ENCODE results near the gene EXOC4.

The EXOC4 gene

DNA sequence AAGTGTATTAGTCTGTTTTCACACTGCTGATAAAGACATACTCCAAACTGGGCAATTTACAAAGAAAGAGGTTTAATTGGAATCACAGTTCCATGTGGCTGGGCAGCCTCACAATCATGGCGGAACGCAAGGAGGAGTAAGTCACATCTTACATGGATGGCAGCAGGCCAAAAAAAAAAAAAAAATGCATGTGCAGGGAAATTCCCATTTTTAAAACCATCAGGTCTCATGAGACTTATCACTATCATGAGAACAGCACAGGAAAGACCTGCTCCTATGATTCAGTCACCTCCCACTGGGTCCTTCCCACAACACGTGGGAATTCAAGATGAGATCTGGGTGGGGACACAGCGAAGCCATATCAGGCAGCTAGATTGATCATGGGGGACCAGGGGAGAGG lies 136.8 kb downstream of the EXOC4 start:
- intact Hi-C loops (cut with DNase I; ENCODE audit: low total_unique reads) = no loop called here
- TF ChIP-seq CTCF (IDR thresholded peaks at IDR 0.05) = no peak
- no peaks in the 10 kb centered on the region for H3K9me3 ChIP-seq
- no peaks in the 10 kb centered on the region for H3K36me3 ChIP-seq
- no peak overlapping the region for H3K4me3 ChIP-seq
- no peak for DNase-seq
- H3K4me1 ChIP-seq = peaks cover 0 to 11% (median 0%) of the 10 kb centered on the region in 4 donors
- no peaks in the 10 kb centered on the region for H3K27me3 ChIP-seq
- no peak overlapping the region for H3K27ac ChIP-seq

- H3K9me3 ChIP-seq = no peaks in the 10 kb centered on the region
- no peak for DNase-seq
- no peaks in the 10 kb centered on the region for H3K27me3 ChIP-seq
- no peak for TF ChIP-seq CTCF (IDR thresholded peaks at IDR 0.05)
- peaks cover 0 to 11% (median 0%) of the 10 kb centered on the region in 4 donors for H3K4me1 ChIP-seq
- H3K36me3 ChIP-seq = no peaks in the 10 kb centered on the region
- H3K27ac ChIP-seq = no peak overlapping the region
- intact Hi-C loops (cut with DNase I; ENCODE audit: low total_unique reads) = no loop called here
- no peak overlapping the region for H3K4me3 ChIP-seq
Observed at GRCh38 chr7:133391206-133391605, 138.3 kb downstream of the EXOC4 start.

DNA sequence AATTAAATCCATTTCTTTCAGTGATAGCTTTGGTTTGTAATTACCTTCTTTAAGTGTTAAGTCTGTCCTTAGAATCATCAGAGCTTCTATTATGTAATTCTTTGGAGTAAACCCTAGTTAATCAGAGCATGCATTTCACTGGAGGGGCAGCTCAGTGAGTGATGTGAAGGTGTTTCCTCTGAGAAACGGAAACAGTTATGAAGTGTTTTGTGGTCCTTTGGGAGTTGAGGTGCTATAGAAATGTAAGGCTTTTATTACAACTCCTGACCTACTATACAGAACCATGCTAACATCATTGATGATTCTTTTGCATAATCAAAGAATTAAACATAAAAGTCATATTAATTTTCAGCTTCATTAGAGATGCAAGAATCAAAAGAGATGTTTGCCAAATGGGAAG lies 141.5 kb downstream of the EXOC4 start:
- no peak for TF ChIP-seq CTCF (IDR thresholded peaks at IDR 0.05)
- Histone ChIP-seq H3K27me3 (no peaks in the 10 kb centered on the region), H3K4me3 (no peak overlapping the region), H3K27ac (no peak overlapping the region), H3K36me3 (no peaks in the 10 kb centered on the region), H3K9me3 (no peaks in the 10 kb centered on the region), H3K4me1 (no peaks in the 10 kb centered on the region)
- no peak for DNase-seq
- intact Hi-C loops (cut with DNase I; ENCODE audit: low total_unique reads) = no loop called here

GRCh38 chr7:133395551-133395950 lies 142.7 kb downstream of the EXOC4 start:
- no peak for DNase-seq
- peaks cover 0 to under 1% (median 0%) of the 10 kb centered on the region in 4 donors for H3K4me1 ChIP-seq
- intact Hi-C loops (cut with DNase I; ENCODE audit: low total_unique reads) = no loop called here
- H3K36me3 ChIP-seq = no peaks in the 10 kb centered on the region
- TF ChIP-seq CTCF (IDR thresholded peaks at IDR 0.05) = no peak
- no peaks in the 10 kb centered on the region for H3K27me3 ChIP-seq
- H3K27ac ChIP-seq = no peak overlapping the region
- H3K9me3 ChIP-seq = no peaks in the 10 kb centered on the region
- H3K4me3 ChIP-seq = no peak overlapping the region

DNA sequence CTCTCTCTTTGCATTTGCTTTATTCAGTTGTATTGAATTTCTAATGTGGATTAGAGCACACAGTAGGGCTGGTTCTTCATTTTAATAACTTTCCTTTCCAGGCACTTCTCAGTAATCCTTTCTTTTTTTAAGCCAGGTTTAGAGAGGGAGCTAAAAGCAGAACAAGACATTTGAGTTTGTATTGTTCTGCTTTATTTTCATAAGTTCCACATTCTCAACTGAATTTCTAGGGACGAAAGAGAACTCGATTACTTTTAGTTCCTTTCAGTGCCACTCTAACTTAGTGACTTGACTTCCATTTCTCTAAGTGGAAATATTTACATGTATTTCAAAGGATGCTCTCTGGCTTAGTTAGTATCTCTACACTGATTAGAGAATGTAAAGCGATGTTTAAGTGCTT lies 145.6 kb downstream of the EXOC4 start:
- H3K4me3 ChIP-seq = no peak overlapping the region
- DNase-seq = no peak
- no peak overlapping the region for H3K27ac ChIP-seq
- H3K27me3 ChIP-seq = no peaks in the 10 kb centered on the region
- no peaks in the 10 kb centered on the region for H3K36me3 ChIP-seq
- no peak for TF ChIP-seq CTCF (IDR thresholded peaks at IDR 0.05)
- H3K4me1 ChIP-seq = peaks cover 0 to 15% (median 0%) of the 10 kb centered on the region in 4 donors
- H3K9me3 ChIP-seq = no peaks in the 10 kb centered on the region
- intact Hi-C loops (cut with DNase I; ENCODE audit: low total_unique reads) = no loop called here

DNA sequence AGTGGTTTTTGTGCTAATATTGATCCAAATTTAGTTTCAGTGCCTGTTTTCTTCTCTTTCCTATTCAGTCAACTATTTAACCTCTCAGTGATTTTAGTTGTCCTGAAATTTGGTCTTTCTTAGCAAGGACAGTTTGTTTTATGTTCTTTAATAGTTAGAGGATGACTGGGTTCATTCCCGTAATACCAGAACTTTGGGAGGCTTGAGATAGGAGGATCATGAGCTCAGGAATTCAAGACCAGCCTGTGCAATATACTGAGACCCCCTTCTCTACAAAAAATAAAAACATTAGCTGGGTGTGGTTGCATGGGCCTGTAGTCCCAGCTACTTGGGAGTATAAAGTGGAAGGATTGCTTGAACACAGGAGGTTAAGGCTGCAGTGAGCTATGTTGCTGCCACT lies 148.3 kb downstream of the EXOC4 start:
- H3K36me3 ChIP-seq = no peaks in the 10 kb centered on the region
- H3K9me3 ChIP-seq = no peaks in the 10 kb centered on the region
- H3K4me3 ChIP-seq = no peak overlapping the region
- no peak for TF ChIP-seq CTCF (IDR thresholded peaks at IDR 0.05)
- H3K27ac ChIP-seq = no peak overlapping the region
- intact Hi-C loops (cut with DNase I; ENCODE audit: low total_unique reads) = no loop called here
- peaks cover 0 to 15% (median 0%) of the 10 kb centered on the region in 4 donors for H3K4me1 ChIP-seq
- no peaks in the 10 kb centered on the region for H3K27me3 ChIP-seq
- no peak for DNase-seq
